ENCODE results near the gene ZNF763. TPM values are rescaled to one million over a fixed set of nuclear protein-coding genes. Genes with fewer than 3 reads are reported as not detected.
"Not testable (repeated sequence)": the region's sequence is repeated elsewhere in the genome, so short reads cannot be mapped to it uniquely, and the experiment has no call there.

ZNF763 gene
- total RNA-seq: 10 to 100 TPM in 2 of 5 donors, 1 to 10 TPM in 2, under 1 TPM in 1; 0.98 to 10.5 (median 8.0) TPM
- total RNA-seq (2013): 6.0 TPM
- total RNA-seq: 0.19 to 8.0 (median 1.1) reads per million in 29 experiments

DNA sequence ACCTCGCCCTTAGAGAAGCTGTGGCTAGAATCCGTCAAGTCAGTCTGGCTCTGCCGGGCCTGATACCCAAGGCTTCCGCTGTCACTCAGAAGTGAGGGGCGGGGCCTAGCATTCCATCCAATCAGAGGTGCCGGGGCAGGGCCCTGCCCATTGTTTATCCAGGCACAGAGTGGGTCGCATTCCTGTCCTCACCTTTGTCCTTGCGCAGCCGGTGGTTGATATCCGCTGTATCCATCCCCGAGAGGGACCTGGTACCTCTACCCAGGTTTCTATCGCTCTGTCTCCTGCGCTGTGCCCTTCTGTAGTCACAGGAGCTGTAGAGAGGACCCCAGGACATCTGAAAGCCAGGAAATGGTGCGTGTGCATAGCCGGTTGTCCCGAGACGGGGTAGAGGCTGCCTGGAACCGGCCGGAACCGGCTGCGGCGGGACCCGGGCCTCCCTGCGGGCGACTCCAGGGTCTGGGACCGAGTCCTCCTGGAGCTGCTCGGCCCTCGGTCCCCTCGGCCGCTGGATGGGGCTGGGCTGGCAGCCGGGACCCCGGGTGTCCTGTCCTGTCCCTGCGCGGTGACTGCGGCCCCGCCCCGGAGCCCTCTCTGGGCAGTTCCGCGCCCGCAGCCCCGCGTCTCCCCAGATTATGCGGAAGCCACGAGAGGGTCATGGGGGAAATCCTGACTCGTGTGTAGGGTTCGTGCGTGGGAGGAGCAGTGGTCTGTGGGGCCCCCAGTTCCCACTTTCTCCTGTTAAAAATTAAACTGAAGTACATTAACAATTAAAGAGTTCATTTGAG, at the start of gene ZNF763:
Gene ZNF763, plus strand, starts transcription at position 183 of the 788 bp plus-strand sequence. Its CDS starts 169 bp downstream, at position 352.
- ChIA-PET POLR2A (interaction anchor here in 1 of 2 donors (0.5 to 1.8 kb wide), 2 partner anchors 23 to 69 kb away, joined by 3 to 4 read pairs; no protein-coding TSS in a partner anchor), CTCF (interaction anchor here (0.8 to 3.0 kb wide), 8 partner anchors 22 to 176 kb away, joined by 3 to 48 read pairs (median 4); partner anchors contain the start of genes ZNF20 (in 1 of the 2), ZNF491 (in 1 of the 2) and ZNF700 (in 1 of the 2))
- peaks cover 5 to 20% of the 10 kb centered on the region in 2 experiments for H3K4me1 ChIP-seq (ENCODE audit: control insufficient read depth in 1 of 2, extremely low read depth in 1 of 2, insufficient read depth in 2 of 2, low read length in 2 of 2)
- H3K36me3 ChIP-seq (ENCODE audit: control insufficient read depth in 2 of 2, extremely low read depth in 1 of 2, insufficient read depth in 1 of 2, low read length in 1 of 2): peaks cover 0 to 2% of the 10 kb centered on the region in 2 donors
- H3K27me3 ChIP-seq (replicated peaks in 1 of 2; ENCODE audit: control insufficient read depth in 2 of 2, extremely low read depth in 1 of 2, insufficient read depth in 2 of 2, low read length in 1 of 2): no peaks in the 10 kb centered on the region
- H3K36me3 Mint-ChIP-seq: peaks cover 14% of the 10 kb centered on the region
- H3K4me3 Mint-ChIP-seq: peak within 1 kb of the TSS; percentile 90 to 95 (median 93)
- H3K4me1 Mint-ChIP-seq: peaks cover 27 to 30% (median 28%) of the 10 kb centered on the region in 3 donors
- no peaks in the 10 kb centered on the region for H3K9me3 Mint-ChIP-seq
- ATAC-seq (replicated peaks in 1 of 4): peak; percentile 92 to 95 (median 94)
- peak within 1 kb of the TSS; percentile 76 to 98 for H3K4me3 ChIP-seq (ENCODE audit: control insufficient read depth in 1 of 2, extremely low read depth in 1 of 2, low read length in 1 of 2)
- H3K27ac Mint-ChIP-seq: peak within 1 kb of the TSS; percentile 91 to 97
- WGBS (ENCODE audit: insufficient coverage): under 1% methylated on average over 35 of the region's 47 CpGs
- peak within 1 kb of the TSS; percentile 90 for H3K27ac ChIP-seq (ENCODE audit: low read length)
- peak; percentile 75 to 93 (median 85) for DNase-seq
- H3K27me3 Mint-ChIP-seq: no peaks in the 10 kb centered on the region
- no peaks in the 10 kb centered on the region for H3K9me3 ChIP-seq

DNA sequence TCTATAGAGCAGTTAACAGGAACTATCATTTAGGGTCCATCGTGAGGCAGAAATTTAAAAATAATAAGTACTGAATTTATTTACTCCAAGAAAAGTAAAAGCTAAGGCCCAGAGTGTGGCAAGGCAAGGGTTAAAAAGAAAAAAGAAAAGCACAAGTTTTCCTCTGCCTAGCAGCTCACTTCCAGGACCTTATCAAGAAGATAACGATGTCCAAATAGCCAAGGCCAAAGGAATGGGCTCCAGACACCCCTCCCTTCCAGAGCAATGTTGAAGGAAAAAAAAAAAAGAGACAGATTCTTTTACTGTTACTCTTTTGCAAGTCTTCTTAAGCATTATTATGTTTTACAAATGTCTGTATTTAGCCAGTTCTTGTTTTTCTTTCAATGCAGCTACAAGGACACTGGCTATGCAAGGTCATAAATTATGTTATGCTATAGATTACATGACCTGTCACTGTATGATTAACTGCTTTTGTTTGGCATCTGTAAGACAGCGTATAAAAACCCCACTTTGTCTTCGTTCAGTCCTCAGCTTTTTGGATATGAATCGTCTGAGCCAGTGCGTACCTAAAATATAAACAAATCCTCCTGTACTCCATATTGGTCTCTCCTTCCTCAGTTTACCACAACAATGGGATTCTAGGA, 42.9 kb upstream of the ZNF763 start:
- no peak for ATAC-seq (replicated peaks in 1 of 4)
- Mint-ChIP-seq H3K9me3 (peaks cover 0 to 2% (median 0%) of the 10 kb centered on the region in 3 donors), H3K36me3 (no peaks in the 10 kb centered on the region), H3K27me3 (no peaks in the 10 kb centered on the region), H3K4me3 (no peak overlapping the region), H3K27ac (no peak overlapping the region), H3K4me1 (peaks cover 29 to 35% (median 31%) of the 10 kb centered on the region in 3 donors)
- H3K4me3 ChIP-seq (ENCODE audit: control insufficient read depth in 1 of 2, extremely low read depth in 1 of 2, low read length in 1 of 2): no peak overlapping the region
- POLR2A ChIA-PET: no interaction called here
- no peaks in the 10 kb centered on the region for H3K36me3 ChIP-seq (ENCODE audit: control insufficient read depth in 2 of 2, extremely low read depth in 1 of 2, insufficient read depth in 1 of 2, low read length in 1 of 2)
- CTCF ChIA-PET: interaction anchor here (0.7 to 3.3 kb wide), 8 partner anchors 39 to 329 kb away, joined by 3 to 19 read pairs (median 4); partner anchors contain the start of gene ZNF491 (in 1 of the 2)
- peaks cover 11 to 31% of the 10 kb centered on the region in 2 experiments for H3K4me1 ChIP-seq (ENCODE audit: control insufficient read depth in 1 of 2, extremely low read depth in 1 of 2, insufficient read depth in 2 of 2, low read length in 2 of 2)
- peaks cover 0 to 2% of the 10 kb centered on the region in 2 experiments for H3K27me3 ChIP-seq (replicated peaks in 1 of 2; ENCODE audit: control insufficient read depth in 2 of 2, extremely low read depth in 1 of 2, insufficient read depth in 2 of 2, low read length in 1 of 2)
- H3K27ac ChIP-seq (ENCODE audit: low read length): no peak overlapping the region
- H3K9me3 ChIP-seq: no peaks in the 10 kb centered on the region
- WGBS (ENCODE audit: insufficient coverage): 93% methylated on average over 2 of the region's 6 CpGs
- DNase-seq: no peak

DNA sequence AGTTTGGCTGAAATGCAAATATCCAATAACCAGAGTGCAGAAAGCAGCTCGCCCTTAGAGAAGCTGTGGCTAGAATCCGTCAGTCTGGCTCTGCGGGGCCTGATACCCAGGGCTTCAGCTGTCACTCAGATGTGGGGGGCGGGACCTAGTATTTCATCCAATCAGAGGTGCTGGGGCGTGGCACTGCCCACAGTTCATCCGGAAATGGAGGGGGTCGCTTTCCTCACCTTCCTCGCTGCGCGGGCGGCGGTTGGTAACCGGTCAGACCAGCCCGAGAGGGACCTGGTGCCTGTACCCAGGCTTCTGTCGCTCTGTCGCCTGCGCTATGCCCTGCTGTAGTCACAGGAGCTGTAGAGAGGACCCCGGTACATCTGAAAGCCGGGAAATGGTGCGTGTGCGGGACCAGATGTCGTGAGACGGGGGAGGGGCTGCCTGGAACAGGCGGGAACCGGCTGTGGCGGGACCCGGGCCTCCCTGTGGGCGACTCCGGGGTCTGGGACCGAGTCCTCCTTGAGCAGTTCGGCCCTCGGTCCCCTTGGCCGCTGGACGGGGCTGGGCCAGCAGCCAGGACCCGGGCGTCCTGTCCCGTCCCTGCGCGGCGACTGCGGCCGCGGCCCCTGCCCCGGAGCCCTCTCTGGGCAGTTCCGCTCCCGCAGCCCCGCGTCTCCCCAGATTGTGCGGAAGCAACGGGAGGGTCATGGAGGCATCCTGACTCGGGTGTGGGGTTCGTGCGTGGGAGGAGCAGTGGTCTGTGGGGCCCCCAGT, 39.8 kb upstream of the ZNF763 start, which contains the start of gene ZNF700:
Gene ZNF700, plus strand, starts transcription at position 222 of the 765 bp plus-strand sequence. Its CDS starts 104 bp downstream, at position 326.
- H3K4me3 Mint-ChIP-seq: peak within 1 kb of the TSS; percentile 98
- ChIA-PET POLR2A (interaction anchor here in 1 of 2 donors (0.6 kb wide), 2 partner anchors 1240 to 1420 kb away, joined by 3 to 4 read pairs; no protein-coding TSS in a partner anchor), CTCF (interaction anchor here (0.6 to 3.3 kb wide), 17 partner anchors 18 to 747 kb away, joined by 3 to 70 read pairs (median 8); partner anchors contain the start of genes ZNF136 (in 1 of the 2), ZNF20 (in 1 of the 2), ZNF491 (in 1 of the 2) and ZNF763 (in 1 of the 2))
- peaks cover 47 to 49% (median 48%) of the 10 kb centered on the region in 3 donors for H3K4me1 Mint-ChIP-seq
- ATAC-seq (replicated peaks in 1 of 4): peak; percentile 89 to 94 (median 91)
- peak within 1 kb of the TSS; percentile 94 for H3K27ac ChIP-seq (ENCODE audit: low read length)
- H3K9me3 Mint-ChIP-seq: no peaks in the 10 kb centered on the region
- H3K27ac Mint-ChIP-seq: peak within 1 kb of the TSS; percentile 95 to 99
- DNase-seq: peak; percentile 76 to 95 (median 90)
- peak within 1 kb of the TSS; percentile 83 to 98 for H3K4me3 ChIP-seq (ENCODE audit: control insufficient read depth in 1 of 2, extremely low read depth in 1 of 2, low read length in 1 of 2)
- no peaks in the 10 kb centered on the region for H3K27me3 Mint-ChIP-seq
- H3K27me3 ChIP-seq (replicated peaks in 1 of 2; ENCODE audit: control insufficient read depth in 2 of 2, extremely low read depth in 1 of 2, insufficient read depth in 2 of 2, low read length in 1 of 2): no peaks in the 10 kb centered on the region
- H3K36me3 Mint-ChIP-seq: peaks cover 6% of the 10 kb centered on the region
- peaks cover 0 to 6% of the 10 kb centered on the region in 2 donors for H3K36me3 ChIP-seq (ENCODE audit: control insufficient read depth in 2 of 2, extremely low read depth in 1 of 2, insufficient read depth in 1 of 2, low read length in 1 of 2)
- H3K4me1 ChIP-seq (ENCODE audit: control insufficient read depth in 1 of 2, extremely low read depth in 1 of 2, insufficient read depth in 2 of 2, low read length in 2 of 2): peaks cover 11 to 34% of the 10 kb centered on the region in 2 experiments
- WGBS (ENCODE audit: insufficient coverage): under 1% methylated on average over 43 of the region's 53 CpGs
- H3K9me3 ChIP-seq: no peaks in the 10 kb centered on the region

DNA sequence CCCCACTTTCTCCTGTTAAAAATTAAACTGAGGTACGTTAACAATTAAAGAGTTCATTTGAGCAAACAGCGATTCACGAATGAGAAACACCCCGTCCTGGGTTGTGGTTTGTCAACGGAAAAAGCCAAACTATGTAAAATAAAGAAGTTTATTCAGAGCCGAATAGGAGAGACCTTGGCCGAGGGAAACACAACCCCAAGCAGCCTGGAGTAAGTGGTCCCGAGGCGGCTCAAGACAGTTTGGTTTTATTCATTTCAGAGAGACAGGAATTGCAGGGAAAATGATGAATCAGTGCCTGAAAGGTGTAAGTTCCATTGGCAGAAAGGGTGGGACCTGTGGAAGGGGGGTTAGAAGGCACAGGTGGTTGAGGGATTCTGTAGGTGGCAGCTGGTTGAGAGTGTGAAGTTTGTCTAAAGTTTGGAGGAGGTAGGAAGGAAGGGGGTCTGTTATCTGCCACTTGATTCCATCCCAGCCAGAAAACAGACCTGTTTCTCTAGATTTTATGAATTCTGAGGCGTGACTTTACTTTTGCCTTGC, 39.1 kb upstream of the ZNF763 start:
- H3K9me3 ChIP-seq; H3K9me3 Mint-ChIP-seq; H3K36me3 ChIP-seq (ENCODE audit: control insufficient read depth in 2 of 2, extremely low read depth in 1 of 2, insufficient read depth in 1 of 2, low read length in 1 of 2); H3K27me3 ChIP-seq (replicated peaks in 1 of 2; ENCODE audit: control insufficient read depth in 2 of 2, extremely low read depth in 1 of 2, insufficient read depth in 2 of 2, low read length in 1 of 2); H3K27me3 Mint-ChIP-seq; ATAC-seq (replicated peaks in 1 of 4); POLR2A ChIA-PET: not testable (repeated sequence)
- Mint-ChIP-seq H3K36me3 (peaks cover 10% of the 10 kb centered on the region), H3K4me1 (peaks cover 50 to 55% (median 53%) of the 10 kb centered on the region in 3 donors), H3K27ac (peak overlapping the region; percentile 86 to 91), H3K4me3 (peak overlapping the region; percentile 98)
- WGBS (ENCODE audit: insufficient coverage): 2% methylated on average over 7 of the region's 10 CpGs
- DNase-seq: peak in 2 of 35 experiments; percentile 1 to 2
- peaks cover 11 to 36% of the 10 kb centered on the region in 2 experiments for H3K4me1 ChIP-seq (ENCODE audit: control insufficient read depth in 1 of 2, extremely low read depth in 1 of 2, insufficient read depth in 2 of 2, low read length in 2 of 2)
- H3K4me3 ChIP-seq (ENCODE audit: control insufficient read depth in 1 of 2, extremely low read depth in 1 of 2, low read length in 1 of 2): peak overlapping the region; percentile 83 to 98
- peak overlapping the region; percentile 94 for H3K27ac ChIP-seq (ENCODE audit: low read length)
- CTCF ChIA-PET: interaction anchor here in 1 of 2 donors (2.9 to 3.3 kb wide), 2 partner anchors 63 to 128 kb away, joined by 19 to 70 read pairs; partner anchors contain the start of gene ZNF491

DNA sequence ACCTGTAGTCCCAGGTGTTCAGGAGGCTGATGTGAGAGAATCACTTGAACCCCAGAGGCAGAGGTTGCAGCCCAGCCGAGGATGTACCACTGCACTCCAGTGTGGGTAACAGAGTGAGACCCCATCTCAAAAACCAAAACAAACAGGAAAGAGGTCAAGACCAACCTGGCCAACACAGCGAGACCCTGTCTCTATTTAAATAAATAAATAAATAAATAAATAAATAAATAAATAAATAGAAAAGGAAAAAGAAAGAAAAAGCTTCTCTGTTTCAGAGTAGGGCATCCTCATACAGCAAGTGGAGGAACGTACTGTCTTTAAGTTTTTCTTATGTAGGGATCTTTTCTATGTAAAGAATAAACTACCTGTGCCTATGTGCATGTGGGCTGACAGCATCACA, 37.6 kb upstream of the ZNF763 start:
- no peaks in the 10 kb centered on the region for H3K27me3 ChIP-seq (replicated peaks in 1 of 2; ENCODE audit: control insufficient read depth in 2 of 2, extremely low read depth in 1 of 2, insufficient read depth in 2 of 2, low read length in 1 of 2)
- ATAC-seq (replicated peaks in 1 of 4): no peak
- H3K36me3 ChIP-seq (ENCODE audit: control insufficient read depth in 2 of 2, extremely low read depth in 1 of 2, insufficient read depth in 1 of 2, low read length in 1 of 2): peaks cover 2 to 6% of the 10 kb centered on the region in 2 donors
- CTCF ChIA-PET: interaction anchor here in 1 of 2 donors (0.9 kb wide), 1 partner anchor 34 kb away, joined by 3 read pairs; no protein-coding TSS in a partner anchor
- no peak overlapping the region for H3K27ac ChIP-seq (ENCODE audit: low read length)
- Mint-ChIP-seq H3K9me3 (peaks cover 0 to 3% (median 3%) of the 10 kb centered on the region in 3 donors), H3K27me3 (no peaks in the 10 kb centered on the region), H3K4me3 (peak overlapping the region in 1 of 3 donors; percentile 98), H3K4me1 (peaks cover 59 to 65% (median 60%) of the 10 kb centered on the region in 3 donors), H3K36me3 (peaks cover 18% of the 10 kb centered on the region), H3K27ac (peak overlapping the region; percentile 52 to 73)
- WGBS (ENCODE audit: insufficient coverage): no CpG with 5 or more reads among the region's 3 CpGs
- H3K9me3 ChIP-seq: no peaks in the 10 kb centered on the region
- peaks cover 11 to 40% of the 10 kb centered on the region in 2 experiments for H3K4me1 ChIP-seq (ENCODE audit: control insufficient read depth in 1 of 2, extremely low read depth in 1 of 2, insufficient read depth in 2 of 2, low read length in 2 of 2)
- no peak for DNase-seq
- POLR2A ChIA-PET: no interaction called here
- H3K4me3 ChIP-seq (ENCODE audit: control insufficient read depth in 1 of 2, extremely low read depth in 1 of 2, low read length in 1 of 2): no peak overlapping the region

Data from T-cell (primary cell).